NCI-H1930 (cell line): ENCODE measurements around the gene MPIG6B.
A peak's percentile ranks its signal among the peaks of the same experiment; 100 is the strongest.

Source experiments
- DNase-seq, 2 experiments: peaks; one replicate each; lab custom pipeline; 2025; lab: John Stamatoyannopoulos, UW

MPIG6B gene

GRCh38 chr6:31722173-31722572, 1.0 kb upstream of the MPIG6B start:
- no peak for DNase-seq

DNA sequence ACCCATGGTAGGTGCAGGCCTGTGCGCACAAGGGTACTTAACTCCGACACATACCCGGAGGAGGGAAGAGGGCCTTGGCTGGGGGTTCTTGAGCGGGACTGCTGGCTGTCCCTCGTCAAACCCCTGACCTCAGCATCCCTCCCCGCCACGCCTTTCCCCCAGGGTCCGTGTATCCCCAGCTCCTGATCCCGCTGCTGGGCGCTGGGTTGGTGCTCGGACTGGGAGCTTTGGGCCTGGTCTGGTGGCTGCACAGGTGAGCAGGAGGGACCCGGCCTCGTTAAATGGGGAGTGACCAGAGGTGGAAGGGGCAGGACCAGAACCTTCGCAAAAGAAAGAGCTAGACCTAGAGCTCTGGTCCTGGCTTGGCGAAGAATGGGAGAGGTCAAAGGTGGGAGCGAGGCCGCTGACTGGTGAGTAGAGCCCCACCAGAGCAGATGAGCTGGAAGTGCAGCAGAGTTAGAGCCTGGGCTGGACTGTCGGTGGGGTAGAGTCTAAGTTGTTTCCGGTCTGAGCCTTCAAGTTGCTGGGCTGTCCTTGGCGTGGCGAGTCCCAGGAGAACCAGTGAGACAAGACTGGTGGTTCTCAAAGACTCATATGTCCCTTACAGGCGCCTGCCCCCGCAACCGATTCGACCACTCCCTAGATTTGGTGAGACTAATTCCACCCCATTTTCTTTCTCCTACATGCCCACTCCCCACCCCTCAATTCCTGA, 963 bp downstream of the MPIG6B start:
- no peak for DNase-seq

DNA sequence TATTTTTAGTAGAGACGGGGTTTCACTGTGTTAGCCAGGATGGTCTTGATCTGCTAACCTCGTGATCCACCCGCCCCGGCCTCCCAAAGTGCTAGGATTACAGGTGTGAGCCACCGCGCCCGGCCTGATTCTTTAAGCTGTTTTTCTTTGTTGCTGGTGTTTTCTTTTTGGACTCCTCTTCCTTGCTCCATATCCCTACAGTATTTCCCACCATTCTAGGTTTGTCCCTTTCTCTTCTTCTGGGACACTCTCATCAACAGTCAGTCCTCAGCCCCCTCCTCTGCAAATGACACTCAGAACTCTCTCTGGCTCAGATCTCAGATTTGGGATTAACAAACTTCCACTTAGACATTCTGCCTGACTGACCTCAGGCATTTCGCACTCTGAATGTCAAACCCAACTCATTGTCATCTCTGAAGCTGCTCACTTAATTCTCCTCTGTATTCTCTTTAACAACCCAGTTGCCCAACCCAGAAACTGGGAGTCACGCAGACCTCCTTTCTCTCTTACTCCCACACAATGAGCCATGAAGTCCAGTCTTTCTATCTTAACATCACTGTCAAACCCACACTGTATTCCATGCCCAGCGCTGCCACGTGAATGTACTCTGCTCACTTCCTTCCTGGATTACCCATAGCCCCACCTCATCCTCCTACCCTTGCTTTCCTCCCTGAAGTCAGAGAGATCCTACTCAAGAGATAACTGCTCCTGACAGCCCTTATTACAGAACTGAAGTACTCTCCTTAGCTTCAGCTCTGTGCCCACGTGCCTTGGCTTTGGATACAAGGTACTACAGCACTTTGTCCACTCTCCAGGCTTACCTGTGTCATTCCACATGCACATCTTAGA, 2.6 kb downstream of the MPIG6B start:
- no peak for DNase-seq

- no peak for DNase-seq
Measured at GRCh38 chr6:31727034-31727716, 4.0 kb downstream of the MPIG6B start.

GRCh38 chr6:31727717-31728671, 4.8 kb downstream of the MPIG6B start:
- no peak for DNase-seq

DNA sequence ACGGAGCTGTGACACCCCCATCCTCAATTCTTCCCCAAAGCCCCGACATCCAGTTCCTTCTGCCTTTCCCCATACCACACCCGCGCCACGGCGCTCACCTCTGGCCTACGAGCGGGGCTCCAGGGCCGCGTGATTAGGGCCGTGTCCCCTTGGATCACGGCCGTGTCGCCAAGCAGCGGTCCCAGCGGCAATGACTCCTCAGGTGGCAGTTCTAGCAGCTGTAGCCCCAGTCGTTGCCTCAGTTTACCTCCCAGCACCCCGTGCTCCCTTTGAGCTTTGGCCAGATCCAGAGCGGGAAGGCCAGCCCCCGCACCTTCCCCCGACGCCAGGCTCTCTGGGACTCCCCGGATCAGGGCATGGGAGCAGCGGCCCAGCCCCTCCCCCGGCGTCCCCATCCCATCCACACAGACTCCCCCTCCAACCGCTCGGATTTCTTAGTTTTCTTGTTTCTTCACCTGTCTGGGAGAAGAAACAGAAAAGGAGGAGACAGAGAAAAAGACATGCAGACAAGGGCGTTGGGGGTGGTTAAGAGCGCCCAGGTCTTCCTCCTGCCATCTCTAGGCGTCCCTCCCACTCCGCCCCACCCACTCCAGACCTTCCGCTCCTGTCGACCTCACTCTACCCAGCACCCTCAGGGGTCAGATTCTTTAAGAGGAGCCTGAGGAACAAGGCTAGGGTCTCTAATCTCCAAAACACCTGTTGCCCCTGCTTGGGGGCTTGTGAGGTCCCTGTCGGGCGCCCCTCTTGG, 5.8 kb downstream of the MPIG6B start, which contains the start of gene DDAH2:
TSS of gene DDAH2 (minus strand) at position 533 of the 748 bp plus-strand sequence. CDS start at position 395, 138 bp downstream.
- DNase-seq, result no peak

GRCh38 chr6:31729515-31729978, 6.4 kb downstream of the MPIG6B start:
- DNase-seq, result peak; percentile 48 to 64

DNA sequence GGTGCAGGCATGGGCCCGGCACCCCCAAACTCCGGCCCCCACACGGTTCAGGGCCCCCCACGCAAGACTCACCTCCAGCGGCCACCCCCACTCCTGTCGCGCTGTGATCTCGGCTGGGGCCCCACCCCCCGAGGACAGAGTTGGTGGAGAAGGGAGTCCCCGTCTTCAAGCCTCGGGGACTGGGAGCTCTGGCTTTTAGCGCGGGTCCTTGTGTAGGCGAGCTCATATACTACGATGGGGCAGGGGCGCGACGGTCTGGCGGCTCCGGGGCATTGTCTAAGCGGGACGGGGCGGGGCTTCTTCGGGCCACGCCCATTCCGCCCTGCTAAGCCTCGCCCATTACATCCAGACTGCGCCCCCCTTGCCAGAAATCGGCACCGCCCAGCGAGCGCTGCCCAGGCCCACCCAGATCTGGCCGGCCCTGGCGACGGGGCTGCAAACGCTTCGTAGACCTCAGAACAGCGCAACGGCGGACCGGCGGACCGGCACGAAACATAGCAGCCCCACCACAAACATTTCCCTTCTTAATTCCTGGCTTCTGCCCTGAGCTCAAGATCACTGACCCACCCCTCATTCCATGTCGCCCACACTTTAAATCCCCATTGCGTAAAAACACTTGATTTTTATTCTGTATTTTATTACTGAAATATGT, 6.9 kb downstream of the MPIG6B start:
- peak; percentile 65 to 70 for DNase-seq

- DNase-seq, result no peak
Measured at GRCh38 chr6:31730631-31731086, 7.5 kb downstream of the MPIG6B start.

- no peak for DNase-seq
Measured at GRCh38 chr6:31732029-31732428, 8.9 kb downstream of the MPIG6B start.

DNA sequence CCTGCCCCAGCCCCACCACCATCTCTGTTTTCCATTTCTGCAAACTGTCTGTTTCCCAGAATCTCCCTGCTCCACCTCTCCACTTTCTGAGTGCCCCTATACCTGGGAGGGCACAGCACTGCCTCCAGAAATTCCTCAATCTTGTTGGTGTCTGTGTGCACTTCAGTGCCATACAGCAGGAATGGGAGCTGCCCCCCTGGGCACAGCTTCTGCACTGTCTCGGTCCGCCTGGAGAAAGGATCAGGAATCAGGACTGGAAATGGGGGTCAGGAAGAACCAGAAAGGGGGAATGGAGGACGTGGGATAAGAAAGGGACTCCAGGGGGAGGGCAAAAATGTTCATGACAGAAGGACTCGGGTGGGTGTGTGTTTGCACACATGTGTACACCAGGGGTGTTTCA, 10.6 kb downstream of the MPIG6B start:
- DNase-seq, result no peak

DNA sequence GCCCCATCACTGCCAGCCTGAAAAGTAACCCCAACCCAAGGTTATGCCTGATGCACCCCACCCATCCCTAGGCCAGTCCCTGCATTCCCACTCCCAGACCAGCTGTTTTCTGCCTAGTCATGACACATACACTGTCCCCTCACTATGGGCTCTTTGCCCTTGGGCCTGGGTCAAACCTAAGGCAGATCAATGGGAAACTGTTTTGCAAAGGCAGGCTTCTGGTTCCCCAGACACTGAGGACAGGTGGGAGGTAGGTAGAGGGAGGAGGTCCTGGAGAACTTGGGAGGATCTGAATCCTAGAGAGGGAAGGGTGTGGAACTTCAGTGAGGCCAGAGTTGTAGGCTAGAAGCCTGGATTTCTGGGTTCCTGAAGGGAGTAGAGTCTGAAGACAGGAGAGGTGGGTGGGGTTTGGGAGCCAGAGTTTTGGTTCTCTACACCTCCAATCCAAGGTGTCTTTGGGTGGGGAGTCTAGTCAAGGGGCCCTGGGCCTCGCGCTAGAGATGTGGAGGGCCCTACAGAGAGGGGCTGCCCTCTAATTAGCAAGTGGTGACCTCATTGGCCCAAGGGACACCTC, 11.2 kb downstream of the MPIG6B start:
- DNase-seq, result no peak

DNA sequence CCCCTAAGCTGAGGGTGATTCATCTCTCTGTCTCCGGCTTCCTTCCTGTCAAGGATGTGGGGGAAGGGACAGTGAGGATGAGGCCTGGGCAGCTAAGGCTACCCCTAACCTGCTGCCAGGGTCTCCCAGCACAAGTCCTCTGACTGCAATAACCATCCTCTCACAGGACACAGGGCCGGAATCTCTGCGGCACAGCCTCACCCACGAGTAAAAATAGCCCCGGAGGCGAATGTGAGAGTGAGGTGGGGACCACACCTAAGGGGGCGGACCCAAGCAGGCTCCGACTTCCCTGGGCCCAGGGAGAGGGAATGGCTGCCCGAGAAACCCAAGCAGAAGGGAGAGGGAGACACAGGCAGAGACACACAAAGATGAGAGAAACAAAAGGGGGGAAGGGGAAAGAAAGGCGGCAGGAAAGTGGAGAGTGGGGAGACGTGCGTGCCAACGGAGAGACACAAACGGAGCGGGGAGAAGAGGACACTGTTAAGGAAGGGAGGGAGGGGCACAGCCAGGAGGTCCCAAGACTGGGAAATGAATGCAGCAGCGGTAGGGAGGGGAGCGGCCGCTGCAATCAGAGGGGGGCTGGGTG, 11.7 kb downstream of the MPIG6B start:
- DNase-seq, result no peak

GRCh38 chr6:31736021-31736767, 13.0 kb downstream of the MPIG6B start, which contains the start of gene CLIC1:
TSS of gene CLIC1 (minus strand) at chr6:31736530. CDS start at chr6:31736300, 230 bp downstream.
- DNase-seq, result peak; percentile 69 to 72

DNA sequence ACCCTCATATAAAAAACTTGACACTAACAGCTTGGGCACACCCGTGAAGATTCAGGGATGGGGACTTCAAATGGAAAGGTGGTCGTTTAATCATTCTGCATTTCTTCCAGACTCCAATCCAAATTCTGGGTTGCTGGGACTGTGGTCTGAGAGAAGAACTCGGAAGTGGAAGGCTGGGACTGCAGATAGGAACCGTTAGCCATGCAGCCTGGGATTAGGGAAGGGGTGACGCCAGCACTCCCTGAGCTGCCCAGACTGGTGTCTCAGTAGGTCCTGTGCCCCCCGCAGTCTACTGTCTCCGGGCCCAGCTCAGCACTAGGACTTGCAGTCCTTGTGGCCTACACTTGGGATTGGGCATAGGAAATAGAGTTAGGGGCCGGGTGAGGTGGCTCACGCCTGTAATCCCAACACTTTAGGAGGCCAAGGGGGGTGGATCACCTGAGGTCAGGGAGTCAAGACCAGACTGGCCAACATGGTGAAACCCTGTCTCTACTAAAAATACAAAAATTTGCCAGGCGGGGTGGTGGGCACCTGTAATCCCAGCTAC, 13.7 kb downstream of the MPIG6B start:
- DNase-seq, result no peak

GRCh38 chr6:31737315-31737990, 14.3 kb downstream of the MPIG6B start:
- DNase-seq, result peak in 1 of 2 experiments; percentile 13
